LHCN-M2 (cell line): Measurements from ENCODE around the gene NSMCE3. TPM values are rescaled to one million over a fixed set of nuclear protein-coding genes. Genes with fewer than 3 reads are reported as not detected.

Experiments
- DNase-seq: peaks from one replicate; pipeline ENCODE4 v3.0.0-alpha.2; 2012; ENCODE audit warnings: low read depth
- polyA plus RNA-seq: library from polyadenylated mRNA; unstranded; fragments of >200 nt; gene quantifications from one replicate; pipeline ENCODE4 v1.2.1, GENCODE V29; 2012; ENCODE audit warnings: missing spikeins
- total RNA-seq: library from RNA; depleted of rRNA; stranded (reverse); fragments of >200 nt; gene quantifications from 2 replicates; pipeline ENCODE4 v1.2.3, GENCODE V29; 2014; rRNA removed

The NSMCE3 gene
- total RNA-seq, result 13.1 and 13.8 TPM in 2 replicates
- polyA plus RNA-seq, result 5.4 TPM

DNA sequence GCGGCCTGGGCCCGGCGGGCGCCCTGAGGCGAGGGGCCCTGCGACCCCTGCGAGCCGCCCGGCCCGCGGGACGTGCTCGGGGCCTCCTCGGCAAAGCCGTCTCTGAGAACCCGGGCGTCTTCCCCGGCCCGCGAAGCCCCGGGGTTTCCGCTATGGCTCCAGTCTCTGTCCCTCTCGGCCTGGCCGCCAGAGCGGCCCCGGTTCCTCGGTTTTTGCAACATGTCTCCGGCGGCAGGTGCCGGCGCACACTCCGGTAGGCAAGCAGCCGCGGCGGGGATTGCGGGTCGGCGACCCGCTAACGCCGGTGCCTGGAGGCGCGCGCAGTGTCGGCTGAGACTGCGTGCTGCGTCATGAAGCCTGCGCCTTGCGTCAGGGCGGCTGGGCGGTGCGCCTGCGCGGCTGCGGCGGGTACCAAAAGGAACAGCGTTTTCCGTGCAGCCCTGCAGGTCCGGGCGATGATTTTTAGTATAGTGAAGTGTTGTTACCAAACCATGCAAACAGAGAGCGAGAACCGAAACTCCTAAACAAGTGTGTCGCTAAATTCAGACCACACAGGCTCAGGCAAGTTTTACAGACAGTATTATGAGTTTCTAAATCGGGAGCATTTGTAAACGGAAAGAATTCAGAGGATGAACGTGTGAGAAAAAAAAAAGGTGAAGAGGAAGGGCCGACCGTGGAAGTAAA is at the start of gene NSMCE3:
Gene NSMCE3, minus strand, starts transcription at position 338 of the 684 bp plus-strand sequence. Its CDS starts 117 bp downstream, at position 221.
- peak; percentile 82 for DNase-seq

DNA sequence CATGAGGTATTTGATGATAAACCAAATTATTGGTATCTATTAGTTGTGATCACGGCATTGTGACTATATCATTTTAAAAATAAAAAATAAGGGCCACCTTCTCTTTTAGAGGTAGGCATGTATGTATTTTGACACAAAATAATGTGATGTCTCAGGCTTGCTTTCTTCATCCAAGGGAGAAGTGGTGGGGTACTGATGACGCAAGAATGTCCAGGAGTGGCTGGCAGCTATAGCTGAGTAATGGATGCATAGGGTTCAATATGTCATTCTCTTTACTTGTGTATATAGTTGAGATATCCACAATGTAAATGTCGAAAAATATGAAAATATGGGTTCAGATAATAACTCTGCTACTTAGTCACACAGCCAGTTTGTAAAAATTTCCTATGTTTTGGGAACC is 46.8 kb upstream of the NSMCE3 start:
- DNase-seq, result no peak

DNA sequence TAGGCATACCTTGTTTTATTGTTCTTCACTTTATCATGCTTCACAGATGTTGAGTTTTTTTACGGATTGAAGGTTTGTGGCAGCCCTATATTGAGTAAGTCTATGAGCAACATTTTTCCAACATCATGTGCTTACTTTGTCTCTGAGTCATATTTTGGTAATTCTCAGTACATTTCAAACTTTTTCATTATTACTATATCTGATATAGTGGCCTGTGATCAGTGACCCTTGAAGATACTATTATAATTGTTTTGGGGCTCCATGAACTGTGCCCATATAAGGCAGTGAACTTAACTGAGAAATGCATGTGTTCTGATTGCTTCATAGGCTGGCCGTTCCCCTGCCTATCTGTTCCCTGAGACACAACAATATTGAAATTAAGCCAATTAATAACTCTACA is 42.8 kb upstream of the NSMCE3 start:
- DNase-seq, result peak; percentile 36

DNA sequence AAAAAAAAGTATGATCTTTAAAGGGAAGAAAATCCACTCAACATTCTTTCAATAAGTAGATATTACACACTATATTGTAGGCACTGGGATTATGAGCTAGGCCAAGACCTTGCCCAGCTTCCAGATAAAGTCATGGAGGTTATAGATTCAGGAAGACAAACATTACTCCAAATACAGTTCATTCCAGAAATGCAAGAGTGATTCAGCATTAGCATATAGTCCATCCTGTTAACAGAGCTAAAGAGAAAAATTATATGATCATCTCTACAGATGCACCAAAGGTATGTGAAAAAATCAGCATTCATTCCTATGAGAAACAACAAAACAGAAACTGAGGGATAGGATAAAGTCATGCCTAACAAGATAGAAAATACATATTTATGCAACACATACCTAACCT is 42.1 kb upstream of the NSMCE3 start:
- no peak for DNase-seq

DNA sequence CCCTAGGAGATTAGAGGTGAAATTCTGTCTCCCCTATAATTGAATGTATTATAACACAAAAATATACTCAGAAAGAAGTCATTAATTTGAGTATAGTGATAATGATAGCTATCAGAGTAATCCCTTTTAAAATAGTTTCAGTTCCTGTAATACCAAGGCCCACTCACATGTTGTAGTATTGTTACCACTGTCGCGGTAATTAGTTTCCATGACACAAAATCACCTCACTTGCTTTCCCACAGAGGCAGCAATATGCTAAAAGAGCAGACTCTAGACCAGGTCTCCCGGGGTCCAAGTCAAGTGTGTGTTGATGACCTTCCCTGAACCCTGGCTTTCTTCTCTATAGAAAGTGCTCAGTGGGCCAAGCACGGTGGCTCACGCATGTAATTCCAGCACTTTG is 39.5 kb upstream of the NSMCE3 start:
- DNase-seq, result no peak

DNA sequence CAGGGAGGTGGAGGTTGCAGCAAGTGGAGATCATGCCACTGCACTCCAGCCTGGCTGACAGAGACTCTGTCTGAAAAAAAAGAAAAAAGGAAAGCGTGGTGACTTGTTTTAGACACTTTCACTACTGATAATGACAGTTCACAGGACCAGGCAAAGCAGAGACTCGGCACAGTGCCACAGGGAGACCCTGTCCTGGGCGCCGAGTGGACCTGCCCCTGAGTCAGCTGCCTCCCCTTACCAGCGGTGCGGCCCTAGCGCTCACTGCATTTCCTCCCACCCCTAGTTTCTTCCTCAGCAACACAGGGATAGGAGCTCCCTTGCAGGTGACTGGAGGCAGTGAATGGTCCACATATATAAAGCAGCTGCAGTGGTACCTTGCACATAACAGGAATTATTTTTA is 38.7 kb upstream of the NSMCE3 start:
- DNase-seq, result no peak

DNA sequence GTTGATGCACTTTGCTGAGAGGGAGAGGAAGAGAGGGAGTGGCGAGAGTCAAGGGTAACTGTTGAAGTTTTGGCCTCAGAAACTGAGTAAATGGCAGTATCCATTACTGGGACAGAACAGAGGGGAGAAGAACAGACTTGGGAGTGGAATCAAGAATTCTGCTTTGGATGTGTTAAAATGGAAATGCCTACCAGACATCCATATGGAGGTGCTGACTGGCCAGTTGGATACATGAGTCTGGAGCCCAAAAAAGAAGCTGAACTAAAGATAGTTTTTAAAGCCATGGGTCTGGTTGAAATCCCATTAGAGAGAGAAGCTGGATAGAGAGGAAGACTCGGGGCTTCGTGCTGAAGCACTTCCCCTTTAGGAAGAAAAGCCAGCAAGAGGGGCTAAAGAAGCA is 35.9 kb upstream of the NSMCE3 start:
- DNase-seq, result no peak

DNA sequence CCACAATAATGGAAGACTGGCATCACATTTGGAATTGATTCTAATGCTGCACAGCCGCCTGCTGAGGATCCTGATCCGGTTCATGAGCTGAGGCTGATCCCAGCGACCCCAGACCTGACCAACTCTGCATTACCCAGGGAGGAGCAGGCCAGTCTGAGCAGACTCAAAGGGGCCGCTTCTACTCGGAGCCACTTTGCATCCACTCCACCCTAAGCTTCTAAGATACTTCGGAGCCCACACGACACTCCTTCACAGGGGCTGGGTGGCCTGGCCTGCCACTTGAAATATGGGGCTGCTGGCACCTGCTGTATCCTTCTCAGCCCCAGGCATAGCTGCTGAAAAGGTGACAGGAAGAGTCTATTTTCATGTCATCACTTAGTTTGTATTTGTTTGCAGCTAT is 33.2 kb upstream of the NSMCE3 start:
- no peak for DNase-seq

DNA sequence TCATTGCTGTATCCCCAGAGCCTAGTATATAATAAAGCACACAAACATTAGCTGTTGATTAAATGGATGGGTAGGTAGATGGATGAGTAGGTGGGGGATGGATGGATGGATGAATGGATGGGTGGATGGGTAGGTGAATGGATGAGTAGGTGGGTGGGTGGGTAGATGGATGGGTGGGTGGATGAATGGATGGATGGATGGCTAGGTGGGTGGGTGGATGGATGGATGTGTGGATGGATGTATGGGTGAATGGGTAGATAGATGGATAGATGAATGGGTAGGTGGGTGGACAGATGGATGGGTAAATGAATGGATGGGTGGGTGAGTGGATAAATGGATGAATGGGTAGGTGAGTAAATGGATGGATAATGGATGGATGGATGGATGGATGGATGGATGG is 30.2 kb upstream of the NSMCE3 start:
- no peak for DNase-seq

DNA sequence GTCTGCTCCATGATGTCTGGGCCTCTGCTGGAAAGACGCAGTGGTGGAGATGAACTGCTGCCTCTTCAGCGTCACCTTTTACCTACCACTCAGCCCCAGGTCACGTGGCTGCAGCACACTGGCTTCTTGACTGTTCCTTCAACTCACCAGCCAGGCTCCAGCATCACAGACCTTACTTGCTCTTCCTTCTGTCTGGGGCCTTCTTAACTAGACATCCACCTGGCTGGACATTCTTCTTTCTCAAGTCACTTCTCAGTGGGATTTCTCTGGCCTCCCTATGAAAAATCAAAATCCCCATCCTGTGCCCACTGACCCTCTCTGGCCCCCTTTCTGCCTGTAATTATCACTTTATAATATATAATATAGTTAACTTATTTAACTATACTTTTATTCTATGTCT is 29.7 kb upstream of the NSMCE3 start:
- no peak for DNase-seq

DNA sequence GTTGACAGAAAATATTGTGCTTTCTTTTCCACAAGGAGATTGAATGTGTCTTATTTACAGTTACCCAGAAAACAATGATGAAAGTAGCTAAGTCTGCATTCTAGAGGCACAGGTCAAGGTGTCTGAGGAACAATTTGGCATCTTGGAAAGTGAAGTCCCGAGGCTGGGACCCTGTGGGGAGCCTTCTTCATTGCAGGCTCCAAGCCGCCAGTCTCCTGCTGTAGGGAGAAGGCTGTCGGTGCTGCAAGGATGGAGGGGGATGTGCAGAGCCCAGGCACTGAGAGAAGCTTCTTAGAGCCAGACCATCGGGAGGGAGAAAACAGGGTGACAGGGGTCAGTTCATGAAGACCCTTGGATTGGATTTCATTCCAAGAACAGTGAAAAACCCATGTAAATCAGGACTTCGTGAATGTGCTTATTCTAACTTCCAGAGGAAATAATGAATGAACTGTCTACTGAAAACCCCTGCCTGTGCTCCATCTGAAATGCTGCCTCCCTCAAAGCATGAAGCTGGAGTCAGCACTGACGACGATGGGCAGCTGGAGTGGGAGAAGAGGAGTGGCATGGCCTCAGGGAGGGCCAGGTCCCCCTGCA is 25.2 kb upstream of the NSMCE3 start:
- no peak for DNase-seq

DNA sequence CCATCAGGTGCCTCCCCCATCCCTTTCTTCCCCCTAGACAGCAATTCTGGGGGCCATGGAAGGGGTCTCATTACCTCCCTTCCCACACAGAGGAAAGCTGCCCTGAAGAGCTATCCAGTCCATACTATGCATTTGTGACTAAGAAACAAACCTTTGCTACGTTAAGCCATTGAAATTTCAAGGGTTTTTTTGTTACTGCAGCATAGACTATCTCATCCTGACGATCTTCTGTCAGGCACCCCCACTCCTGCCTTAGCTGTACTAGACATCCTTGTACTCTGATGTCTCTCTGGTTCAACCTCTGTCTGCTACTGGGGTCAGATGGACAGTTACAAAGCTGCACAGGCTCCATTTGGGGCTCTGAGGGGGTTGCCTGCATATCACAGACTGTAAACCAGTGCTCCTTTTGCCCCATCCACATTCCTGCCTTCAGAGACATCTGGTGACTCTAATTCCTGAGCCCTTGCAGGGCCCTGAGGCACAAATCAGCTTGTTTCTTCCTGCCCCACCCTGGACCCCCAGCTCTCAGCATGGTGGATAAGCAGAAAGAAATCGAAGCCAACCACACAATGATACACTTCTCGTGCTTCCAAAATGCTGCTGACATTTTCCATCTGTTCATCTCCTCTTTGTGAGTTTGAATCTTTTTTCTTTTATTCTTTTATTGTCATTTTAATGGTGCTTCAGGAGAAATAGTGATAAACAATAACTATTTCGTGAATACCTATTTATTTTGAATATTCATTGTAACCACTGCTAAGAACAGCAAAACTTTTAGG is 21.6 kb upstream of the NSMCE3 start:
- DNase-seq, result no peak

DNA sequence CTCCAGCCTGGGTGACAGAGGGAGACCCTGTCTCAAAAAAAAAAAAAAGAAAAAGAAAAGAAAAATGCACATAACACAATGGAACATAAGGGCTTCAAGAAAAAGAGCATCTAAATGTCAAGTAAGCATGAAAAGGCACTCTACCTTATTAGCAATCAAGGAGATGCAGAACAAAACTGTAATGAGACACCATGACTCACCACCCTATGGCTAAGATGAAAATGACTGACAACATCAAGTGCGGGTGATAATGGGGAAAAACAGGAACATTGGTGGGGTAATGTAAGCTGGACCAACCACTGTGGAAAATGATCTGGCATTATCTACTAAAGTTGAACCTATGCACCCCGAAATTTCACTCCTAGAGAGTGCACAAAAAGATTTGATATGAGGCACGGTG is 19.6 kb upstream of the NSMCE3 start:
- DNase-seq, result peak; percentile 69

DNA sequence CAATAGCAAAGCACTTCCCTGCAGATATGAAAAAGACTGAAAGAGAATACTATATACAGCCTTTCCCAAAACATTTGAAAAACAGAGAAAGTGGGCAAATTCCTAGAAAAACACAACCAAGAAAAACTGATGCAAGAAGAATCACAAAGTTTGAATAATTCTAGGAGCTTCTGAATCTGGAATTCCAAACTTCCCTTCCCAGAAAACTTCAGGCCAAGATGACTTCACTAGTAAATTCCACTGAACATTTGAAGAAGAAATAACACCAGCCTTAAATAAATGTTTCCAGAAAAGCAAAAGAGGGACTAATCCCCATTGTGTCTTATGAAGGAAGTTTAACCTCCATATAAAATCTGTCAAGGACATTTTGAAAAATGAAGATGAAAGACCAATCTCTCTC is 15.8 kb upstream of the NSMCE3 start:
- no peak for DNase-seq

DNA sequence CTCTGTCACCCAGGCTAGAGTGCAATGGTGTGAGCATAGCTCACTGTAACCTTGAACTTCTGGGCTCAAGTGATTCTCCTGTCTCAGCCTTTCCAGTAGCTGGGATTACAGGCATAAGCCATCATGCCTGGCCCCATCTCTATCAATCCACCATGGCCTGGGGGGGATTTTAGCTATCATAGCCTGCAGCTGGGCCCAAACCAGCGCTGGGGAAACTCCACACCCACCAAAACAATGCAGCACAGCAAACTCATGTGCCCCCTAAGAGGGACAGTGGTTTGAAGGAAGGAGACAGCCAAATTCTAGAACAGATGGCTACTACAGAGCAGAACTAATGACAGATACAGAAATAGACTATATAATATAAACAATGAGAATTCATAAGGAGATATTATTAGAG is 13.8 kb upstream of the NSMCE3 start:
- no peak for DNase-seq

DNA sequence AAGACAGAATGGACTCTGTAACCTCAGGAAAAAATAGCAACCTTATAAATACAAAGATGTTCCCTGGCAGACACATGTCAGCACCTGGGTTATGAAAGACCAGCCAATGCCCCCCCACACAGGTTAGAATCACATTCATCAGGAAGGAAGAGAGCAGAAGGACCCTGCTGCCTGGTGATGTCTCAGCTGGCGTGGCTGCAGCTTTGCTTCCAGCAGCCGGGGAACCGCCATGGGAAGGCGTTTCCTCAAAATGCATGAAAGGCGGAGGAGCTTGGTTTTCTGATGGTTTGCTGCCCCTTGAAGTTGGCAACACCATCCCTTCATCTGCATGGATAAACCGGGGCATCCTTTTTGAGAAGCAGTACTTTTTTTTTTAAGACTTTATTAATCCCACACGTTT is 10.9 kb upstream of the NSMCE3 start:
- DNase-seq, result no peak

DNA sequence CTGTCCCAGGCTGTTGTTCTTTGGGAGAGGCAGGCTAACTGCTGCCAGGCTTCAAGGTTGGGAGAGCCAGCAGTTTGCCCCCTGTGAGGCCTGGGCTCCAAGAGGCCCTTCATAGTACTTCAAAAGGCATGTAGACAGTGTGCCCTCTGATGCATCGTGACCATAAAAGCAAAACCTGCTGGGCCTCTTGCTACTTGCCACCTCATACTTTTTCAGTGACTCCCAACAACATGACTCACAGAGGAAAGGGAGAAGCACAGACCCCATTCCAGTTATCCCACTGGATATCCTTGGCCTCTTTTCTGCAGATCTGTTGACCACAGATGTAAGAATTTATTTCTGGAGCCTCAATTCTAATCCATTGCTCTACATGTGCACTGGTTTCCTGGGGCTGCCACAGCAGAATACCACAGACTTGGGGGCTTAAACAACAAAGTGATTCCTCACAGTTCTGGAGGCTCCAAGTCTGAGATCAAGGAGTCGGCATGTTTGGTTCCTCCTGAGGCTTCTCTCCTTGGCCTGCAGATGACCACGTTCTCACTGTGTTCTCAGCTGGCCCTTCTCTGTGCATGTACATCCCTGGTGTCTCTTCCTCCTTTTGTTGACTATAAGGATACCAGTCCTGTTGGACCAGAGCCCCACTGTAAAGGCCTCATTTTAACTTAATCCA is 8.9 kb upstream of the NSMCE3 start:
- DNase-seq, result peak; percentile 84

DNA sequence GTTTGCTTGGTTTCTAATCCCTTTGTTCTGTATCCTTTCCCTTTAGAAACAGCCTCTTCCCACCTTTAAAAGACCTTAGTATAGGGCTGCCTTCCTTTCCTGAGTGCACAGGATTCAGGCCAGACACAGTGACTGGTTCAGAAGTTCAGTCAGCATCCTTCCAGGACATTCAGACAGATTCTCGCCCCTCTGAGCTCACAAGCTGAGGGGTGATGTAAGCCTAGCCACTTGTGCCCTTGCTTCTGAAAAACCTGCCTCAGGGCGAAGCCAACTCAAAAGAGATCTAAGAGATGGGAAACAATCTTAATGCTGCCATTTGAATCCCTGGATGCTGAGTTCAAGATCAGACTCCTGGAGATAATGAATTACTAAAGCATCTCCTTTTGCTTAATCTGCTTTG is 6.7 kb upstream of the NSMCE3 start:
- DNase-seq, result no peak

DNA sequence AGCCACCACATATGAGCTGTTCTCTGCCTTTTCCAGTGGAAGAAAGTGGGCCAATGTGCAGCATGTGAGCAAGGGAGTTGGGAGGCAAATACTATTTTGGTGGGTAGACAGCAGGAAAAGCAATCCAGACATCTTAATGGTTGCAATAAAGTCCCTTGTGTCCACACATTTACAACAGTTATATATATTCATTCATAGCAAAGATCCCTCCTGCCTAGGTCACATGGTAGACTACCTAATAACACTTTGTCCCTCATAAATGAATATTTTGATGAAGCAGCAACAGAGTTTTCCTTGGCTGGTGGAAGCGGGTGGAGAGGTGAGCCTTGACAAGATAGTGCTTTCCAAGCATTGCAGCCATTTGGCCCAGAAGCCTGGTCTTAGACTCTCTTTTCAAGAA is 6.2 kb upstream of the NSMCE3 start:
- DNase-seq, result no peak

DNA sequence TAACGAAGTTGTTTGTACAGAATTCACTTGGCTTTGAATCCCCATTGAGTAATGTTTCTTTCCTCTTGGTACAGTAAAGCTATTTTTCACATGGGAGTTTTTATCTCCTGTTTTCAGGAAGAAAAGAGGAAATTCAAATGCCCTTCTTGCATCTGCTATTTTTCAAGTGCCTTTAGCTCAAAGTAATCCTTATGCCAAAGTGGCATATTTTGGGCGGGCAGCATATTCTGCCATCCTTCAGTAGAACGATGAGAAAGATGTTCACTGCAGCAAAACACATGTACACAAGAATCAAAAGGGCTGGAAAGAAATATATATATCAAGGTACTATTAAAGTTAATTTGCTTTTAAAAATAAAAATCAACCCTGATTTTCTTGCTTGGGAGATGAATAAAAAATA is 5.3 kb upstream of the NSMCE3 start:
- DNase-seq, result no peak

DNA sequence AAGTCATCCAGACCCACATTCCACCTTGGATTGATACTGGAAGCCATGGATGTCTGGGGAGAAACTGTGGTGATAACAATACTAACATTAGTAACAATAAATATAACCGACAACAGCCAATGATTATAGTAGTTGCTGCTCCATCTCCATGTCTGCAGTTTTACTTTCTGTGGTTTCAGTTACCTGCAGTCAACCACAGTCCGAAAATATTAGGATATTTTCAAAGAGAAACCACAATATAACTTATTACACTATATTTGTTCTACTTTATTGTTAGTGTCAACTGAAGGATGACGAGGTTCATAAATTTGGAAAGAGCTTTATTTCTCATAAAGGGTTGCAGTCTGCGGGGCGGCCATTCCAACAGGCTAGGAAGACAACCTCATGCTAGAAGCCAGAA is 2.6 kb upstream of the NSMCE3 start:
- no peak for DNase-seq

DNA sequence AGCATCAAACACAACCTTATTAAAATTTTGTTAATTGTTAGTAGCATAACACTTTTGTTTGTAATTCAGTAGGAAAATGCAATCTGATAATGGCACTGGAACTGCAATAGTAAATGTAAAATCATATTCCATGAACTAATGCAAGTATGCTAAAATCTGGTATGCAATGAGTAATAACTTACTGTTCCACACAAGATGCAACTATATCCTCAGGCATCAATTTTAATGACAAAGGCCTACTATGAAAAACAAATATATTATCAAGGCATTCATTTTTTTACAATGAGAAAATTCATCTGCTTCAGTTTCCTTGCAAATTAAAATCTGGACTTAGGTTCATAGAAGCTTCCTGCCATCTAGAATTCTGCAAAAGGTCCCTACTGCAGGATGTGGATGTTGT is 1.4 kb upstream of the NSMCE3 start:
- no peak for DNase-seq
